Jurkat, Clone E6-1 (cell line): Measurements from ENCODE around the gene ATP9B.
"Not testable (repeated sequence)": the region's sequence is repeated elsewhere in the genome, so short reads cannot be mapped to it uniquely, and the experiment has no call there.

Source experiments
- DNase-seq: peaks from one replicate; pipeline ENCODE4 v3.0.0-alpha.2; 2011; ENCODE audit warnings: low read depth, low spot score
- H3K4me3 ChIP-seq: 2 replicates; pipeline ENCODE4 v1.5.1; 2011; ENCODE audit warnings: mild to moderate bottlenecking, low read length, control low read depth, moderate library complexity

ATP9B gene

DNA sequence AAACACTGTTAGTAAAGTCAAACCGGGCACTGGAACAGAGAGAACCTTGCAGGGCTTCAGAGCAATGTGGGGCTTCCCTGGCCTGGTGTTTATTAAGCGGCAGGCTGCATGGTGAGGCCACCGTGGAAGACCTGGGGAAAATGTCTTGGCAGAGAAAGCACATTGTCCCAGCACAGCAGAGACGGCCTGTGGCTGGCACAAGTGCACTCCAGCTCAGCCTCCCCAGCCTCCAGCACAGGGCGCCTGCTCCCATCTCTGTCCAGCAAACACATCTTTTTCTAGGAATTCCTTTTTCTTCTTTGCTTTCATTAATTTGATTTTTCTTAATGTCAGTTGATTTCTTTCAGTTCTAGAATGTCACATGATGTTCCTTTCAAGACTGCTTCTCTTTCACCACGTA, 188.3 kb downstream of the ATP9B start:
- DNase-seq, result no peak
- no peak overlapping the region for H3K4me3 ChIP-seq

DNA sequence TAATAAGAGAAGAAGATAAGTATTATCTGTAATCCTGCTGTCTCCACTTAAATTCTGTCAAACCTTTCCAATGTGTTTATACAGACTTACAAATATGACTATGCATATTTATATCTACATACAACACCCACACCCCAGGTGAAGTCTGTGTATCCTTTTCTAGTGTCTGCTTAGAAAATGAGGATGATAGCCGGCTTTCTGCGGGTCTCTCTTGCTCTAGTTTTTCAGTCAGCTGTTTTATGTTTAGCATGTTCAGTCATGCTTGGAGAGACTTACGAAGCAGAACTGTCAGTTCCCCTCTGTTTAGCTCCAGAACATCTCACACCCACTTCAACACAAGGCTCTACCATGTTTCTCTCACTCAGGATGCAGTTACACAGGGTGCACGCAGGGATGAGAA, 189.3 kb downstream of the ATP9B start:
- no peak for DNase-seq

DNA sequence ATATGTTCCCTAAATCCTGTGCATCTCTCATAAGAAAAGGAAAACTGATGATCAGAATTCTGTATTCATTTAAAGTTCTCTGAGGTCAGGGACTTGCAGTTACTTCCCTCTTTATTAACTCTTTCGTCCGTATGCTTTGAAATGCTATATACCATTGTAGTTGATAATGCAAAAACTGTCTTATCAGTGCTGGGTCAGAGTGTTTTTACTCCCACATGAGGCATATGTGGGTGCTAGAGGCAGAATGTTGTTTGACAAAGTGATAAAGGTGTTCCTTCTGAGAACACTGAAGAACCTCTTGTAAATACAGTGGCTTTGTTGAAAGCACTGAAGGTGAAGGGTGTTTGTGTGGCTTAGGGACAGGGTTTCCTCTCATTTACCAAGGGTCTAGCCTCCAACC, 190.0 kb downstream of the ATP9B start:
- DNase-seq, result no peak
- H3K4me3 ChIP-seq, result no peak overlapping the region

More for the DNA sequence above, 189.3 kb downstream of the ATP9B start:
- no peak overlapping the region for H3K4me3 ChIP-seq

DNA sequence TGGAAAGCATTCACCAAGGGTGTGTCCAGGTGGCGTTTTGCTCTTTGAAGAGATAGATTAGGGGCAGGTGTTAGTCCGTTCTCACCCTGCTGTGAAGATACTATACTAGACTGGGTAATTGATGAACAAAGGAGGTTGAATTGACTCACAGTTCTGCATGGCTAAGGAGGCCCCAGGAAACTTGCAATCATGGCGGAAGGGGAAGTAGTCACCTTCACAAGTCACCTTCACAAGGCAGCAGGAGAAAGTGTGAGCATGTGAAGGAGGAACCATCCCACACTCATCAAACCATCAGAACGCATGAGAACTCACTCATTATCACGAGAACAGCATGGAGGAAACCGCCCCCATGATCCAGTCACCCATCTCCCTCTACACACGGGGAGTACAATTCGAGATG, 190.8 kb downstream of the ATP9B start:
- no peak for DNase-seq
- H3K4me3 ChIP-seq, result no peak overlapping the region

DNA sequence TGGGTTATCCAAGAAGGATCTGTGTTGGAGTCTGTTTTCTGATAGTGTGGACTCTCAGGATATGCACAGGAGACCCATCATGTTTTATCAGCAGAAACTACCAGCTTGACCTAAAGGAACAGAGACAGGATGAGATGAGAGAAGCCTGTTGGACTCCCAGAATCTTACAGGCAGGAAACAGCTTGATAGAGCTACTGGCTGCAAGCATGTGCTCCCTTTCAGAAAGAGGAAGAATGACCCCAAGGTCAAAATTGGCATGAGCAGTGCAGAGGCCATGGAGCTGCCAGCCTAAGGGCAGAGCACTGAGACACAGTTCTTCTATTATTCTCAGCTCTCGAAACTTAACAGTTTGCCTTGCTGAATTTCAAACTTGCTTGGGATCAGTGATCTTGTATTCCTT, 191.3 kb downstream of the ATP9B start:
- H3K4me3 ChIP-seq, result no peak overlapping the region
- no peak for DNase-seq

DNA sequence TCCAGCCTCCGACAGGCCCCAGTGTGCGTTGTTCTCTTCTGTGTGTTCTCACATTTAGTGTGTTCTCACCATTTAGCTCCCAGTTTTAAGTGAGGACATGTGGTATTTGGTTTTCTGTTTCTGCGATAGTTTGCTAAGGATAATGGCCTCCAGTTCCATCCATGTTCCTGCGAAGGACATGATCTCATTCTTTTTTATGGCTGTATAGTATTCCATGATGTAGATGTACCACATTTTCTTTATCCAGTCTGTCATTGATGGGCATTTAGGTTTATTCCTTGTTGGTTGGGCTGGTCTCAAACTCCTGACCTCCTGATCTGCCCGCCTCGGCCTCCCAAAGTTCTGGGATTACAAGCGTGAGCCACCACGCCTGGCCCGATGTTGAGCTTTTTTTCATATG, 195.9 kb downstream of the ATP9B start:
- H3K4me3 ChIP-seq, DNase-seq: not testable (repeated sequence)

DNA sequence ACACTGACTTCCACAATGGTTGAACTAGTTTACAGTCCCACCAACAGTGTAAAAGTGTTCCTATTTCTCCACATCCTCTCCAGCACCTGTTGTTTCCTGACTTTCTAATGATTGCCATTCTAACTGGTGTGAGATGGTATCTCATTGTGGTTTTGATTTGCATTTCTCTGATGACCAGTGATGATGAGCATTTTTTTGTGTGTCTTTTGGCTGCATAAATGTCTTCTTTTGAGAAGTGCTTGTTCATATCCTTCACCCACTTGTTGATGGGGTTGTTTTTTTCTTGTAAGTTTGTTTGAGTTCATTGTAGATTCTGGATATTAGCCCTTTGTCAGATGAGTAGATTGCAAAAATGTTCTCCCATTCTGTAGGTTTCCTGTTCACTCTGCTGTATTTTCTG, 202.6 kb downstream of the ATP9B start:
- DNase-seq, H3K4me3 ChIP-seq: not testable (repeated sequence)

DNA sequence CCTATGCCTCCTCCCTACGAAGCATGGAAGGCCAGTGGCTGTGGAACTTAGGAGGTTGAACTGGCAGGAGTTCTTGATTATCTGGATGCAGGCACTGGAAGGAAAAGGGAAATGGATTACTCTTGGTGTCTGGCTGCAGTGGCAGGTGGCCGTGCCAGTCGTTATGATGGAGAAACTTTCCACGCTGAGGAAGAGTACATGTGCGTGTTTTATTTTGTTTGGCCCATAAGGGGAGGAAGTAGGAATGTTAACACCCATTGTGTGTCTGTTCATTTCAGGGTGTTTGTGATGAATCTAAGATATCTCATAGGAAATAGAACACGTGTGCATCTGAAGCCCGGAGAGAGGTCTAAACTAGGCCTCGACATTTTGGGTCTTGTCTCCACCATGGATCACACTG, 203.7 kb downstream of the ATP9B start:
- H3K4me3 ChIP-seq, result no peak overlapping the region
- no peak for DNase-seq

DNA sequence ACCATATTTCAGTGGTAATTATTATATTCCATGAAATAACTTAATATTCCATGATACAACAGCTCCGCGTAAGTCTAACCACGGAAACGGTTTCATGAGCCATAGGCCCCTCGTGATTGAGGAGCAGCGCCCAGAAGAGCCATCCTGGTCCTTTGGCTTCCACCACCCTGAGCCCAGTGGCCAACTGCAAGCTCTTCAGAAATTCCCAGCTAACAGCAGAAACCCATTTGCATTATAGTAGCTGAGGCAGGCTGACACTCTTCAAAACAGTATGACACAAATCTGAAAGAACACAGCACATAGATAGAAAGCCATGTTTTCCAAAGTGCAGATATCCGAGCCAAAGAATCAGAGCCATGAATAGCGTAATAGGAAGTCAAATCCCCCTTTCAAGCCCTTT, 205.6 kb downstream of the ATP9B start:
- H3K4me3 ChIP-seq, result no peak overlapping the region

DNA sequence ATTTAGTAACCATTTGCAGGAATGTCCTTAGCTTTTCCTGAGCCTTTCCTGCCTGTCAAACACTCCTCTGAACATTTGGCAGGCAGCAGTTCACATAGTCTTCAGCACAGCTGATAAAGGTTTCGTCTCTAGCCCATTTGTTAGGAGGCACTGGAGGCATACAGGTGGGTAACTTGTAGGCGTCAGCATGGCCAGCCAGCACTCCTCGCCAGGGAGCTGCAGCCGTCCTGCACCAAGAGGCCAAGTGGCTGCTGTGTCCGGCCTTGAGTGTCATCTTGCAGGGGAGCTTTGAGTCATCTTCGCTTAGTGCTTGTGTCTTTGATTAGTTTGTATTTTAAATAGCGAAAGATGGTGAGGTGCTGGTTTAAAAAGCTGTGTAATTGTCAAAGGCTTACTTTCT, 206.3 kb downstream of the ATP9B start:
- DNase-seq, result no peak
- no peak overlapping the region for H3K4me3 ChIP-seq

More for the DNA sequence above, 205.6 kb downstream of the ATP9B start:
- DNase-seq, result no peak

DNA sequence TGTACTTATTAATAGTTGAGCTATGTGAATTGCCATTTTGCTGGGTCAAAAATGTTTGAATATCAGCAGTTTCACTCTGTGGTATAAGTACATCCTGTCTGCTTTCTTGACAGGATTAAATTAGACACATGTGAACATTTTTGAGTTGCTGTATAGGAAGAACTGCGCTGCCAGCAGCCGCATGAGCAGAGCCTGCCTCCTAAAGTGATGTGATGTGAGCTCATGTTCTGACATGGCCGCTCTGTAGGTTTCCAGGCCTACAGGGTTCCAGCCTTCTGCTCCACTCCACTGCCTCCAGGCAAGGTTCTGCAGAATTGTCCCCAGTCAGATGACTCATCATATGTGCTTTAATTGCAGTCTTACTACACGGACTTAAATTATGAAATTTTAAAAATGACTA, 206.8 kb downstream of the ATP9B start:
- peak; percentile 26 for DNase-seq
- no peak overlapping the region for H3K4me3 ChIP-seq

DNA sequence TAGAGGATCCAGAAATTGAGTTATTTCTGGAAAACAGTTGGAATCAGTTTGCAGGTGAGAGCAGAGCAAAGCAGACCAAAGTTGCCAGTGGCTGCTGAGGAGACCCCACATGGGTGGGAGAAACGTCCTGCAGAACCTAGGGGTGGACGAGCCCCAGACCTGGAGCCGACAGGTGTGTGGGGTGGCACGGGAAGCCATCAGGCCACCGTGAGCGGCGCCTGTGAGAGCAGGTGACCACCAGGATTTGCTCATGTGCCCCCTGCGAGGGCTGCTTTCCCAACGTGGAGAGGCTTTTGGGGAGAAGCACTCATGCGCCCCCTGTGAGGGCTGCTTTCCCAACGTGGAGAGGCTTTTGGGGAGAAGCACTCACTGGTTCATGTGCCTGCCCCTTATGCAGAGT, 209.7 kb downstream of the ATP9B start:
- no peak for DNase-seq
- no peak overlapping the region for H3K4me3 ChIP-seq

DNA sequence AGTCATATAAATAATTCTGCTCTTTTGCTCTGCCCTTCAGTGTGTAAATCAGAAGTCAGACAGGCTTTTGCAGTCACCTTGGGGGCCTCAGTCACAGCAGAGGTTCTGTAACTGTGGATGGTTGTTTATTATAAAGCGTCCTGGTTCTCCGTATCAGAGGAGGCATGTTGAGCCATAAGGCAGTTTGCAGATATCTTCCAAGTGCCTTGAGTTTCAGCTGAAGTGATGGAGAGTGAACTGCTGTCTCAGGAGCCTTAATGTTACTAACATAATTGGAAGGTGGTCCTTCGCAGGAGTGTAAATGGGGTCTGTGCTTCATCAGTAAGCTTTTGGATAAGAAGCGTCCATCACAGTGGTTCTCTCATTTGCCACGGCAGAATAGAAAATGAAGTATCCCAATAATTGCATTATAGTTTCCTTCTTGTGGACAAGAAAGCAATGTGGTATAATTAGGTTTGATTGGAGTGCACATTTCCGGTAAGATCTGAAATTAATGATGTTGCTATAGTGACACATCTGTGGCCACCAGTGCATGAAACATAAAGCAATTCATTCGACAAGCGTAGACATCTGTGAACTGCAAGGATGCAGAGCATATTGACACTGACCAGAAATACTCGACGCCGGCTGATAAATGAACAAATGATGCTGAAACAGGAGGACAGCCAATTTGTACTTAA, 214.1 kb downstream of the ATP9B start:
- H3K4me3 ChIP-seq, result no peak overlapping the region

DNA sequence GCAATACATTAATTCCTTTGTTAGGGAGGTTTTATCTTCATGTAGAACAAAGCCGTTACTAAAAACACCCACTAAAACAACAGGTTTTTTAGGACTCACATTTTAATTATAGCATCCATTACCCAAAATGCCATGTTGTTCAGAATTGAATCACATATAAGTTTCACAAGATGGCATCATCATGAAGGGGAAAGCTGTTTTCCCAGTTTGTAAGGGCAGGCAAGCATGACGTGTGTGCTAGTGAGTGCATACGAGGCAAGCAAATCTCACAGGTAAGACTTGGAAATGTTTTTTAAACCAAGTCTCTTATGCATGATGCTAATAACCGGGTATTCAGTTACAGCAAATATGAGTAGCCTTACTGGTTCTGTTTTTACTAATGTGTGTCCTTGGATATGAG, 214.7 kb downstream of the ATP9B start:
- no peak overlapping the region for H3K4me3 ChIP-seq
- DNase-seq, result no peak

More for the DNA sequence above, 214.1 kb downstream of the ATP9B start:
- DNase-seq, result no peak

DNA sequence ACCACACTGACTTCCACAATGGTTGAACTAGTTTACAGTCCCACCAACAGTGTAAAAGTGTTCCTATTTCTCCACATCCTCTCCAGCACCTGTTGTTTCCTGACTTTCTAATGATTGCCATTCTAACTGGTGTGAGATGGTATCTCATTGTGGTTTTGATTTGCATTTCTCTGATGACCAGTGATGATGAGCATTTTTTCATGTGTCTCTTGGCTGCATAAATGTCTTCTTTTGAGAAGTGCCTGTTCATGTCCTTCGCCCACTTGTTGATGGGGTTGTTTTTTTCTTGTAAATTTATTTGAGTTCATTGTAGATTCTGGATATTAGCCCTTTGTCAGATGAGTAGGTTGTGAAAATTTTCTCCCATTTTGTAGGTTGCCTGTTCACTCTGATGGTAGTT, 216.0 kb downstream of the ATP9B start:
- not testable (repeated sequence) for DNase-seq, H3K4me3 ChIP-seq

DNA sequence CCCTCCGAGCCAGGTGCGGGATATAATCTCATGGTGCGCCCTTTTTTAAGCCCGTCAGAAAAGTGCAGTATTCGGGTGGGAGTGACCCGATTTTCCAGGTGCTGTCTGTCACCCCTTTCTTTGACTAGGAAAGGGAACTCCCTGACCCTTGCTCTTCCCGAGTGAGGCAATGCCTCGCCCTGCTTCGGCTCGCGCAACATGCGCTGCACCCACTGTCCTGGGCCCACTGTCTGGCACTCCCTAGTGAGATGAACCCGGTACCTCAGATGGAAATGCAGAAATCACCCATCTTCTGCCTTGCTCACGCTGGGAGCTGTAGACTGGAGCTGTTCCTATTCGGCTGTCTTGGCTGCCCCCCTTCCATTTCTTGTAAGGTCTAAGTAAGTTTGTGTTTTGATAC, 221.2 kb downstream of the ATP9B start:
- H3K4me3 ChIP-seq, DNase-seq: not testable (repeated sequence)

DNA sequence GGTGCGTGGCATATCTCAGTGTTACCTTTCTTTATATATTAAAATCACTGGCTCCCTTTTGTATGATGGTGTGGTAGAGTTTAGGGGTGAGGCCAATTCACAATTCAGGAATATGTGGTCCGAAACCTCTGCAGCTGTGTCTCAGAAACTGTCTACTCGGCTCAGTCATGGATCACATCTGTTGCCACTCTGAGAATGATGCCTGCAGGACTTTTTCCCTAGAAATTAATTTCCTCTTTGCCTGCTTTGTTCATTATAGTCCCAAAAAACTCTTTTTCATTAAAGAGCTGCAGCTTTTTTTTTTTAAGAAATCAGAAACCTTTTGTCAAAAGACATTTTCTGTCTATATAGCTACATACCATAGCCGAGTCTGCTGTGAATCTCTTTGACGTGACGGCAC, 221.7 kb downstream of the ATP9B start:
- no peak overlapping the region for H3K4me3 ChIP-seq
- no peak for DNase-seq

DNA sequence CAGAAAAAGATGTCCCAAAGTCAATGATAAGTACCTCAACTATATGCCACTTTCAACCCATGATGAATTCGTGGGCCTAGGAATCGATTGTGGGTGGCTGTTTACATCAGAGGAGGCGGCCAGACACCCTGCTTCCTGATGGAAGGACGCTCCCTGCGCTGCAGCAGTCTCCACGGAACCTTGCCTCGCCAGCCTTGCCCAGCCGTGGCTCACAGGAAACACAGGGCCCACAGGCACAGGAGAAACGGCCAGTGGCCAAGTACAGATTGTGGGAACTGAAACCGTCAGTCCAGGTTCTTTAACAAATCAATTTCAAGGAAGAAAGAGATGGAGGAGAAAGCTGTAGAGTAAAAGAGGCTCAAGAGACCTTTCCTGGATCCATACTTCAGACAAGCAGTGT, 225.0 kb downstream of the ATP9B start:
- H3K4me3 ChIP-seq, result no peak overlapping the region
- no peak for DNase-seq

DNA sequence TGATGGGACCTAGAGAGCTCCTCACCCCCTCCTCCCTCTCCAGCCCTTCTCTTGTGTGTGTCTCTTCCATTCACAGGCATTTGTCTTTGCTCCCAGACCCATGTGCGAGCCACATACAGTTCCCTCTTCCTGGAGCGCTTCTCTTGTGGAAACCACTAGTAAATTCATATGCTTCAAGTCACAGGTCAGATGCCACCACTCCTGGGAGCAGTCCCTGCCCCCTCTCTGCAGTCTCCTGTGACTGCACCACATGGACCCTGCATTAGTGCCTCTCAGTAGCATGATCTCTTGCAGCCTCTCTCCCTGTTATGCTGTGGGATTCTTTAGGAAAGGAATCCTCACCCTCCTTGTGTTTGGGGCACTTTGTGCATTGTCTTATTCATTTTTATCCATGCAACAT, 230.1 kb downstream of the ATP9B start:
- DNase-seq, result no peak
- H3K4me3 ChIP-seq, result no peak overlapping the region

DNA sequence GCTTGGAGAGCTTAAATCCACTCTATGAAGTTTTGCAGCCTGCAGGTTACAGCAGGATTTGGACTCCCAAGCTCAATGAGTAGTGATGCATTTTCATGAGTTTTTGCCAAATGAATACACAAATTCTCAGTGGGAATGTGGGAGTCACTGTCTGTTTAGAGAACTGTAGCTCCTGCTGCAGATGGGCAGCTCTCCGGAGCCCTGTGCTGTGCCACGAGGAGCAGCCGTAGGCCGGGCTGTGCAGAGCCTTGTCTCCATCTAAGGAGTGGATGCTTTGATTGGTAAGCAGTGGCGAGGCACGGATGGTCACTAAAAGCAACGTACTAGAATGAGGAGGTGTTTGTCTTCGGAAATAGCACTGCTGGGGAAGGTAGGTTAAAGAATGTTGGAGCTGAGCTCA, 230.5 kb downstream of the ATP9B start:
- no peak for DNase-seq
- no peak overlapping the region for H3K4me3 ChIP-seq

DNA sequence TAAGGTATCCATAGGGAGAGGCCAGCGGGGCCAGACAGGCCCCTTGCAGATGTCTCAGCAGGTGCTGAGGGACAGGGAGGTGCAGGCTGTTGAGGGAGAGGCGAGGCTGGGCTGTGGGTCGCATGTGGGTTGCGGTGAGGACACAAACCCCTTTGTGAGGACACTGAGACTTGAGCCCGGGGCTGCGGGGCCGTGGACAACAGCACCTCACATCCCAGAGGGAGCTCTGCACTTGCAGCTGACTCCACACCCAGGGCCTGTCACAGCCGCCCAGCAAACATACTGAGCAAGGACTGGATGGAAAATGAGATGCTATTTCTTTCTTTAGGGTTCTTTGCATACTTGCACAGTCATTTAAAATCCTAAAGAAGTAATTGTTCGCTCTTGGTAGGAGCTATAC, 231.2 kb downstream of the ATP9B start:
- no peak for DNase-seq

DNA sequence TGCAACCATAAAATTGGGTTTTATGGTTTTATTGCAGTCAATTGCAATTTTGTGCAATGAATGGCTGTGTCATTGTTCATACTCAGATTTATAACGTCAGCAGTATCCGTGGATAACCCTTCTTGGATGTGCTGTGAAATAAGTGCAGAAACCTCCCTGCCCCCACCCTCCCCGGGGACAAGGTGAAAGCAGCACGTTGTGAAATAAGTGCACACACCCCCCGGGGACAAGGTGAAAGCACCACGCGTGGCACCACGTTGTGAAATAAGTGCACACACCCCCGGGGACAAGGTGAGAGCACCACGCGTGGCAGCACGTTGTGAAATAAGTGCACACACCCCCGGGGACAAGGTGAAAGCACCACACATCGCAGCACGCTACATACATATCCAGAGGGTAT, 232.9 kb downstream of the ATP9B start:
- no peak for DNase-seq
- H3K4me3 ChIP-seq, result no peak overlapping the region

More for the DNA sequence above, 231.2 kb downstream of the ATP9B start:
- H3K4me3 ChIP-seq, result no peak overlapping the region
